ENCODE data around the gene TEX54.
"Not testable (repeated sequence)": the region's sequence is repeated elsewhere in the genome, so short reads cannot be mapped to it uniquely, and the experiment has no call there.

Gene TEX54

DNA sequence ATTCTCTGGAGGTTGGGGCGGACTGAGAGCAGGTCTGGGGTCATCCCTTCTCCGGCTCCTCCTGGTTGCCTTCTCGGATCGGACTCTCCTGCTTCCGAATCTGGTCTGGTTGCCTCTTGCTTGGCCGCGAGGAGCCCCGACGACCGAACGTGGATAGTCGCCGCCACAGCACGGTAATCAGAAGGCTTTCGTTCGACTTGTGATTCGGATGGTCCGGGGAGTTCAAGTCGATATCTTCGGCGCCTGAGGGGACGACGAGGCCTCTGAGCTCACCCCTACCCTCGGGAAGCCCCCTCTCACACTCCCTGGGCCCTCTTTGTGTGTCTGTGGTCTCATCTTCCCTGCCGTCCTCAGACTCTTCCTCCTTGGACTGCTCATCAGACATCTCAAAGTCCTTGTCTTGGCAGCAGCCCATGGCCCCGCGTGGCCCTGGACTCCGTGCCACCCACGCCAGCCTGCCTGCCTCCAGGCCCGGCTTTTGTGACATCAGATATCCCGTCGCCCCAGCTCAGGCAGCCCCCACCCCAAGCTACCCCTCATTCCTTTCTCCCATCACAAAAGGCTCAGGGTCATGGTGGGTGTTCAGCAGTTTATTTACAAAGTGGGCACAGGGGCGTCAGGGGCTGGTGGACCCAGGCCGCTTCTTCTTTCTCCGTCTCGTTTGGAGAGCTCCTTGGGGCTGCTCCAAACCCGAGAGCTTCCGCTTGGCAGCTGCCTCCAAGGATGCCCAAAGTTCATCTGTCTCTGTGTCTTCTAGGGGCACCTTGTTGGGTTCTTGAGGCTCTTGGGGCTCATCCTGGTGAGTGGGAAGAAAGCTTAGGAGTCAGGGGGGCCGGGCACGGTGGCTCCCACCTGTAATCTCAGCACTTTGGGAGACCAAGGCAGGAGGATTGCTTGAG lies at the start of gene TEX54:
Gene TEX54 (minus strand): TSS at position 506 of the 899 bp plus-strand sequence.
- DNase-seq, result no peak

- DNase-seq, result no peak
Measured at GRCh38 chr11:62882431-62882749, 49.7 kb upstream of the TEX54 start.

- DNase-seq, result peak; percentile 89
Measured at GRCh38 chr11:62881579-62882430, 49.2 kb upstream of the TEX54 start.

- DNase-seq, result peak; percentile 89
Measured at GRCh38 chr11:62880803-62881578, 48.4 kb upstream of the TEX54 start, which contains the start of gene SLC3A2. Gene SLC3A2, plus strand, starts transcription at chr11:62880896. Its CDS starts 128 bp downstream, at chr11:62881024.

- no peak for DNase-seq
Measured at GRCh38 chr11:62880231-62880802, 47.7 kb upstream of the TEX54 start.

DNA sequence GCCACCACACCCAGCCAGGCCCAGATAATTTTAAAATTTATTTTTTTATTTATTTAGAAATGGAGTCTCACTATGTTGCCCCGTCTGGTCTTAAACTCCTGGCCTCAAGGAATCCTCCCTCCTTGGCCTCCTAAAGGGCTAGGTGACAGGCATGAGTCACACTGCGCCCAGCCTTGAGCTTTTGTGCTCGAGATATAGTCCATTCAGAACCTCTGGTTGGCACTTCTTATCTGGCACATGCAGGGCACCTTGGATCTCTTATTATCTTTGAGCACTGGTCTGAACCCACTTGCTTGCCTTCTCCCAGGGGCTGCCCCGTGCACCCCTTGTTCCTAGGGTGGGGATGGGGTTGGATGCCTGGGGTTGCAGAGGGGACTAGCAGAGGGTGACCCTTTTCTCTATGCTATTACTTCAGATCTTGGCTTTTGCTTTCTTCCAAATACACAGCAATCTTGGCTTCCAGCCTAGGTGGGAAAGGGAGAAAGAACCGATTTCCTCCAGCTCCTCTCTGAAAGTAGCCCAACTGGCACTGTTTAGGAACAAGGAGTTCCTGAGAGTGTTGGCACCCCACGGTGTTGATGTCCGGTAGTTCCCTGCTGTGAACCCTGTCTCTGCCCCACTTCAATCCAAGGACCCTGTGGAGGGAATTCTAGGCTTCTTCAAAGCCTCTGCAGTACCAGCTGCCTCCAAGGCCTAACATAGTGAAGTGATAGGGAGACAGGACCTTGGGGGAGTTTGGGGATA lies 46.8 kb upstream of the TEX54 start:
- DNase-seq, result no peak

DNA sequence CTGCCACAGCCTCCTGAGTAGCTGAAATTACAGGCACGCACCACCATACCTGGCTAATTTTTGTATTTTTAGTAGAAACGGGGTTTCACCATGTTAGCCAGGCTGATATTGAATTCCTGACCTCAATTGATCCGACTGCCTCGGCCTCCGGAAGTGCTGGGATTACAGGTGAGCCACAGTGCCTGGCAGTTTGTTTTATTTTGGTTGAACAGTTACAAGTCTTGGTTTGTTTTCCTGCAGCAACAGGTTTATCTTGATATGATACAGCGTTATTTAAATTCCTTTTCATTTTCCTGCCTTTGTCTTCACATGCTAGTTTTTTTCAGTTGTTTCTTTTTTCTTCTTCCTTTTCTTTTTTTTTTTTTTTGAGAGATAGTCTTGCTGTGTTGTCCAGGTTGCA lies 44.1 kb upstream of the TEX54 start:
- DNase-seq, result no peak

GRCh38 chr11:62875698-62876478 lies 43.2 kb upstream of the TEX54 start:
- DNase-seq, result no peak

- DNase-seq, result no peak
Measured at GRCh38 chr11:62874851-62875250, 42.2 kb upstream of the TEX54 start.

- no peak for DNase-seq
Measured at GRCh38 chr11:62865635-62866034, 33.0 kb upstream of the TEX54 start.

GRCh38 chr11:62863687-62864335 lies 31.2 kb upstream of the TEX54 start:
- DNase-seq, result no peak

GRCh38 chr11:62861564-62862192 lies 29.0 kb upstream of the TEX54 start:
- DNase-seq, result not testable (repeated sequence)

DNA sequence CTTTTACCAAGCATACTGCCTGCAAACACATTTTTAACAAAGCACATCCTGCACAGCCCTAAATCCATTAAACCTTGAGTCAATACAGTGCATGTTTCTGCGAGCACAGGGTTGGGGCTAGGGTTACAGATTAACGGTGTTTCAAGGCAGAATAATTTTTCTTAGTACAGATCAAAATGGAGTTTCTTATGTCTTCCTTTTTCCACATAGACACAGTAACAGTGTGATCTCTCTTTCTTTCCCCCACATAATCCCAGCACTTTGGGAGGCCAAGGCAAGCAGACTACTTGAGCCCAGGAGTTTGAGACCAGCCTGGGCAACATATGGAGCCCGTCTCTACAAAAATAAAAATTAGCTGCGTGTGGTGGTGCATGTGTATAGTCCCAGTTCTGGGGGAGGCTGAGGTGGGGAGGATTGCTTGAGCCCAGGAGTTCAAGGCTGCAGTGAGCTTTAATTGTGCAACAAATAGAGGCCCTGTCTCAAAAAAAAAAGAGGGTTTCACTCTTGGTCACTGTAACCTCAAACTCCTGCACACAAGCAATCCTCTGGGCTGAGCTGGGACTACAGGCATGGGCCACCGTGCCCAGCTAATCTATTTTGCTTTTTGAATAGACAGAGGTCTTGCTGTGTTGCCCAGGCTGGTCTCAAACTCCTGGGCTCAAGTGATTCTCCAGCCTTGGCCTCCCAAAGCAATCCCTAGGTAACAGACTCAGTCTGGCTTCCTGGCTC lies 28.4 kb upstream of the TEX54 start:
- DNase-seq, result no peak

GRCh38 chr11:62859281-62859703 lies 26.7 kb upstream of the TEX54 start:
- DNase-seq, result not testable (repeated sequence)

- no peak for DNase-seq
Measured at GRCh38 chr11:62858201-62858600, 25.6 kb upstream of the TEX54 start.

DNA sequence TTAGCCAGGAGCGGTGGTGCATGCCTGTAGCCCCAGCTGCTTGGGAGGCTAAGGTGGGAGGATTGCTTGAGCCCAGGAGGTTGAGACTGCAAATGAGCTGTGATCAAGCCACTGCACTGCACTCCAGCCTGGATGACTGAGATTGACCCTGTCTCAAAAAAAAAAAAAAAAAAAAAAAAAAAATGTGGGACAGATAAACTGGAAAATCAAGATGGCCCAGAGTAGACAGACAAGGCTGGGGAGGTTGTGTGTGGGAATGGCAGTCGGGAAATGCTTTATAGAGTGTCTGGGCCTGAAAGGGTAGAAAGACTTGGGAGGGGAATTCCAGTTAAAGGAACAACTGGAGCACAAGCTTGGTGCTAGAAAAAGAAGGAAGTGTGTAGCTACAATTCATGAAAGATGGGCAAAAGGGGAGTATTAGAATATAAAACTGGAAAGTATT lies 24.9 kb upstream of the TEX54 start:
- no peak for DNase-seq

DNA sequence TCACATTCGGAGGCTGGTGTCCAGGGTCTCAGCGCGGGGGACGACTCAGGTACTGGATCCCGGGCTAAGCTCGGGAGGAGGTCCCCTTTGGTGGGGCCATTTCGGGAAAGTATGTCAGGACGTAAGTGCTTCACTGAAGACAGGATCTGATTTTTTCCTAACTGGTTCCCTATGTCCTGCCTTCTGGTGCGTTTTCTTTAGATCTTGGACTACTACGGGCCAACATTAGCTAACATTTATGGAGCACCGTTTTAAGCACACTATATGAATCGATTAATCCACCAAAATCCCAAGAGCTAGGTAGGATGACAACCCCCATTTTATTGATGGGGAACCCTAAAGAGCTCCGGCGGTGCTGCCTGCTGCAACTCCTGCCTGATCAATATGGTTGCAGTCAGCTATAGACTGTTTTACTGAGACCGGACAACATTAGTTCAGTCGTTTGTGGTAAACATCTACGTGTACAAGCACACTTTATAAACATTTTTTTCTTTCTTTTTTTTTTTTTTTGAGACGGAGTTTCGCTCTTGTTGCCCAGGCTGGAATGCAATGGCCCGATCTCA lies 23.8 kb upstream of the TEX54 start:
- no peak for DNase-seq

GRCh38 chr11:62855571-62856332 lies 23.1 kb upstream of the TEX54 start:
- peak; percentile 98 for DNase-seq

Data from NCI-H345 (cell line).